Stimulated activated memory B cell treated with anti-CD40 and anti-IgM and Interleukin-4, amounts not matched to agents 10 μg/mL and 1 μg/mL and 100 μg/mL, for 72 hours (primary cell): ENCODE measurements around the gene ANKRD39.
"Not testable (repeated sequence)": the region's sequence is repeated elsewhere in the genome, so short reads cannot be mapped to it uniquely, and the experiment has no call there.

Experiments used
- ATAC-seq: fragments of 150-1000 bp; cut with Tn5 transposase; 2 replicates; pipeline ENCODE4 v1.10.0; 2021
- H3K27ac Mint-ChIP-seq: one replicate; pipeline ENCODE4 v1.8.0; 2022; ENCODE audit warnings: mild to moderate bottlenecking, mixed read lengths
- H3K27me3 Mint-ChIP-seq: one replicate; pipeline ENCODE4 v1.8.0; 2022; ENCODE audit warnings: mixed read lengths
- H3K36me3 Mint-ChIP-seq: one replicate; pipeline ENCODE4 v1.8.0; 2022; ENCODE audit warnings: mixed read lengths
- H3K4me1 Mint-ChIP-seq: one replicate; pipeline ENCODE4 v1.8.0; 2022; ENCODE audit warnings: mixed read lengths
- H3K4me3 Mint-ChIP-seq: one replicate; pipeline ENCODE4 v1.8.0; 2022; ENCODE audit warnings: mild to moderate bottlenecking, moderate library complexity, mixed read lengths
- H3K9me3 Mint-ChIP-seq: one replicate; pipeline ENCODE4 v1.8.0; 2022; ENCODE audit warnings: mixed read lengths

The ANKRD39 gene

DNA sequence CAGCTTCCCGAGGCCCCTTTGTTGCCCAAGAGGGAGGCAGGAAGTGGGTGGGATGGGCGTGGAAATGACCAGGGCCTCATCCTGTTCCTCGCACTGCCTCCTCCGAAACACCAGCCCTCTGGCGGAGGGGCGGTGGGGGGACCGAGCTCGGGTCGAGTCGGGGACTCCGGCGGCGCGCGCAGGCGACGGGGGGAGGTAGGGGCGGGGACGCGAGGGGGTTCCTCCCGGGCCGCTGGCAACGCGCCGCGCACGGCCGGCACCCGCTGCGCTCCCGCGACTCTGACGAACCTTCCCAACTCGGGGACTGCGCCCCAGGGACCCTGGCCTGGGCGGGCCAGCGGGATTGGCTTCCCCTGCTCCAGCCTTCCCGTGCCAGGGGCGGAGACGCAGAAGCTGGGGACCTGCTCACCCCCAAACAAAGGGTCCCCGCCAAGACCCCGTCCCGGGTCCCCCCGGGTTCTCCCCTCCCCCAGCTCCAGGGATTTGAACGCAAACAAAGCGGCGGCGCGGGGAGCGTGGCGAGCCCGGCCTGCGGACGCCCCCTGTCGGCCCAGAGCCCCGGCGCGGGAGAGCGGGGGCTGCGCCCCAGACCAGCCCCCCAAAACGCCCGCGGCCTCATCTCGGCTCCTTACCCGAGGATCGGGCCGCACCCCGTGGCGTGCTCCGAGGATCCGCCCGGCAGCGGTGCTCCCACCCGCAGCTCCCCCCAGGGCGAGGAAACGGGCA, 10.9 kb upstream of the ANKRD39 start:
- peaks cover 43% of the 10 kb centered on the region for H3K4me1 Mint-ChIP-seq
- H3K36me3 Mint-ChIP-seq: peaks cover 30% of the 10 kb centered on the region
- H3K27me3 Mint-ChIP-seq: peaks cover 26% of the 10 kb centered on the region
- H3K27ac Mint-ChIP-seq: peak overlapping the region; percentile 48
- H3K9me3 Mint-ChIP-seq: no peaks in the 10 kb centered on the region
- ATAC-seq: peak; percentile 52
- H3K4me3 Mint-ChIP-seq: peak overlapping the region; percentile 79

DNA sequence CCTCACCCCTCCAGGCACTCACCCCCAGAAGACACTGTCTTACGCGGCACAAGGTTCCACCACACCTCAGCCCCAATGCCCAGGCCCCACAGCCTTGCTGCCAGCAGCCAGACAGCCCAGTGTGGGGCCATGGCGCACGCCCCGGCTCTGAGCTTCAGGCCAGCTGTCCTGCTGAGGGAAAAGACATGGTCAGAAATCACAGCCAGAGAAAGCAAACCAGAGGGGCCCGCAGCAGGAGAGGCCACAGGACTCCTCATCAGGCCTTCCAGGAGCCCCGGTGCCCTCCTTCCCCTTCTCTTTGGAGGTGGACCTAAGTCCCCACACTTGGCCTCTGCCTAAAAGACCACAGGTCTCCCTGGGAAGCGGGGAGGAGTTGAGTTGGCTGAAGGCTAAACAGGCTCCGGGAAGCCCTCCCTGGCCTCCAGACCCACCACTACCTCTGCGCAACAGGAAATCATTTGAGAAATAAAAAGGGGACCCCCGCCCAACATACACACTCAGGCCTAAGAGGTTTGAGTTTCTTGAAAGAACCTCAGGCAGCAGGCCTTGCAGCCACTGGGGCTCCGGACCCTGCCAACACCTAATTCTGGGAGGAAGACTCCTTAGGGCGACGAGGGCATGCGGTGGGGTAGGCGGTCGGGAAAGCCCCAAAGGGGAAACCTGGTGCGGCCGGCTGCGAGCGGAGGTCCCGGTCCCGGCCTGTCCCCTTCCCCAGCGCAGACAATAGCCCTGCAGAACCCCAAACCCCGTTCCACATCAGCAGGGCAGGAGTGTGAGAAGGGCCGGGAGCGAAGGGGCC, 10.1 kb upstream of the ANKRD39 start:
- Mint-ChIP-seq H3K4me1 (peaks cover 35% of the 10 kb centered on the region), H3K9me3 (no peaks in the 10 kb centered on the region), H3K36me3 (peaks cover 37% of the 10 kb centered on the region), H3K4me3 (peak overlapping the region; percentile 79), H3K27me3 (peaks cover 26% of the 10 kb centered on the region), H3K27ac (peak overlapping the region; percentile 48)
- no peak for ATAC-seq

DNA sequence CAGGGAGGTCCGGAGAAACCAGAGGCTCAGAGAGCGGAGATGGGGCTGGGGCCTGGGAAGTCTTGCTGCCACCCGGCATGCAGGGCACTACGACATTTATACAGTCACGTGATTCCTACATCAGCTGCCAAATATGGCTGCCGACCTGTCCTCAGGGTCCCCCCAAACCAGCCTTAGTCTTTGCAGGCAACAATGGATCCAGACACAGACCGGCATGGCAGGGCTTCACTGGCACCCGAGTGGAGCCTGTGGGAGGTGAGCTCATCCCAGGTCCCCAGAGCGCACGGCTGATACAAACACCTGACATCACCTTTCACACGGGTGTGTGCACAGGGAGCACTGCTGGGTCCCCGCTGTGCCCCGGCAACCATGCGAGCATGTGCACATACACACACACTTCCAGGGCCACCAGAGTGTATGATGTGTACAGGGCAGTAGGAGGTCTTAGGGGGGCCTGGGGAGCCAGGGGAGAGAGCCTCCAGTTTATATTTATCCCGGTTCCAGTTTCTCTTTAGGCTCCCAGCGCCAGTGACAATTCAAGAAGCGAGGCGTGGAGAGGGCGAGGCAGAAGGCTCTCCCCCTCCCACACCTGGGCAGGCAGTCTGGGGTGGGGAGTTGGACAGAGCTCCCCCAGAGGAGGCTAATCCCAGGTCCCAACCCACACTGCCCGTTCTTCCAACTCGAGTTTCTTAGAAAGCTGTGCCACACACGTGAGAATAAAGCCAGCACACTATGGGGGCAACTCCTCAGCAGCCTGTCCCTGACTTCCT, 9.4 kb upstream of the ANKRD39 start:
- no peak for ATAC-seq
- Mint-ChIP-seq H3K27ac (peak overlapping the region; percentile 48), H3K9me3 (no peaks in the 10 kb centered on the region), H3K4me1 (peaks cover 32% of the 10 kb centered on the region), H3K36me3 (peaks cover 42% of the 10 kb centered on the region), H3K4me3 (peak overlapping the region; percentile 79), H3K27me3 (peaks cover 26% of the 10 kb centered on the region)

DNA sequence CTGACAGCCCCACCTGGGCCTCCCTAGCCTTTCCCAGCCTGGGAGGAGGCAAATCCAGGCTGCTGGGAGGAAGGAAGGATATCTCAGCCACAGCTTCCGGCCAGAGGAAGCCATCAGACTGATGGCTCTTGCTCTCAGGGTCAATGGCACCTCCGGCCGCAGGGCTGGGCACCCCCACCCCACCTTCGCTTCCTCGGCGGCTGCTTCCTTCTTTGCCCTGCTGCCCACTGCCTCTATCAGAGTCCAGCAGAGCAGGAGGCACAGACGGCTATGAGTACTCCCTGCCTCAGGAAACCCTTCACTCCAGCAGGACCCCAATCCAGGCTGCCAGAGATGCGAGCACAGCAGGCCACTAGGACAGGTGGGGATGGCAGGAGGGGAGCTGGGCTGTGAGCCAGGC, 8.8 kb upstream of the ANKRD39 start:
- peak overlapping the region; percentile 38 for H3K4me3 Mint-ChIP-seq
- no peaks in the 10 kb centered on the region for H3K9me3 Mint-ChIP-seq
- H3K36me3 Mint-ChIP-seq: peaks cover 48% of the 10 kb centered on the region
- ATAC-seq: no peak
- H3K4me1 Mint-ChIP-seq: peaks cover 32% of the 10 kb centered on the region
- peaks cover 26% of the 10 kb centered on the region for H3K27me3 Mint-ChIP-seq
- no peak overlapping the region for H3K27ac Mint-ChIP-seq

DNA sequence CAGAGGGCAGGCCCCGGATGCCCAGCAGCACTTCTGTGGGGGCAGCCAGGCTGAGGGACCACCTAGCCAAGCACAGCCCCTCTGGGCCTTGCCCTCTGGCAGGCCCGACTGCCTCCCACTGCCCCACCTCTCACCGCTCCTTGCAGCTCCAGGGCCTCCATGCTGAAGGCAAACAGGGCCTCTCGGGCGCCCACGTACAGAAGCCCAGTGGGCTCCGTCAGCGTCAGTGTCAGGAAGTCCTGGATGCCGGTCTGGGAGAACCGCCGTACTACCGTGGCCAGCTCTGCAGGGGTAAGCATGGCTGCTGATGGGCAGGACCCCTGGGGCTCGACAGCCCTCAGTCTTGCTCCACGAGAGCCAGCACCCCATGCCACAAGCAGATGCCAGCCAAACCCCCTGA, 8.3 kb upstream of the ANKRD39 start:
- H3K4me1 Mint-ChIP-seq: peaks cover 30% of the 10 kb centered on the region
- no peak overlapping the region for H3K4me3 Mint-ChIP-seq
- no peak overlapping the region for H3K27ac Mint-ChIP-seq
- peaks cover 52% of the 10 kb centered on the region for H3K36me3 Mint-ChIP-seq
- H3K9me3 Mint-ChIP-seq: no peaks in the 10 kb centered on the region
- no peak for ATAC-seq
- H3K27me3 Mint-ChIP-seq: peaks cover 26% of the 10 kb centered on the region

DNA sequence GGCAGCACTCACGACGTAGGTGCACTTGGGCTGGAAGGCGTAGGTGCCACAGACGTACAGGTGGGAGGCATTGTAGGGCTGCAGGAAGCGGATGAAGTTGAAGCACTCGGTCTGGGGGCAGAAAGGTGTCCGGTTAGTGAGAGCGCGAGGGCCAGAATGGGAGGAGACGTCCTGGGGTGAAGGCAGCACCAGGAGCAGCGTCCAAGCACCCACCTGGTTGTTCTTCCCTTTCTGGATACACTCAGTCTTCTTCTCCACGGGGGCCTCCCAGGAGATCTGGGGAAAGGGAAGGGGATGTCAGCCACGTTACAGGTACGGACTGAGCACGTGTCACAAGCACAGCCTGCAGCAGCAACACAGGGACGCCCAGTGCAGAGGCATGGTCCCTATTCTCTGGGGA, 7.8 kb upstream of the ANKRD39 start:
- Mint-ChIP-seq H3K27me3 (peaks cover 21% of the 10 kb centered on the region), H3K27ac (no peak overlapping the region), H3K4me3 (no peak overlapping the region), H3K4me1 (peaks cover 25% of the 10 kb centered on the region), H3K36me3 (peaks cover 55% of the 10 kb centered on the region), H3K9me3 (no peaks in the 10 kb centered on the region)
- no peak for ATAC-seq

DNA sequence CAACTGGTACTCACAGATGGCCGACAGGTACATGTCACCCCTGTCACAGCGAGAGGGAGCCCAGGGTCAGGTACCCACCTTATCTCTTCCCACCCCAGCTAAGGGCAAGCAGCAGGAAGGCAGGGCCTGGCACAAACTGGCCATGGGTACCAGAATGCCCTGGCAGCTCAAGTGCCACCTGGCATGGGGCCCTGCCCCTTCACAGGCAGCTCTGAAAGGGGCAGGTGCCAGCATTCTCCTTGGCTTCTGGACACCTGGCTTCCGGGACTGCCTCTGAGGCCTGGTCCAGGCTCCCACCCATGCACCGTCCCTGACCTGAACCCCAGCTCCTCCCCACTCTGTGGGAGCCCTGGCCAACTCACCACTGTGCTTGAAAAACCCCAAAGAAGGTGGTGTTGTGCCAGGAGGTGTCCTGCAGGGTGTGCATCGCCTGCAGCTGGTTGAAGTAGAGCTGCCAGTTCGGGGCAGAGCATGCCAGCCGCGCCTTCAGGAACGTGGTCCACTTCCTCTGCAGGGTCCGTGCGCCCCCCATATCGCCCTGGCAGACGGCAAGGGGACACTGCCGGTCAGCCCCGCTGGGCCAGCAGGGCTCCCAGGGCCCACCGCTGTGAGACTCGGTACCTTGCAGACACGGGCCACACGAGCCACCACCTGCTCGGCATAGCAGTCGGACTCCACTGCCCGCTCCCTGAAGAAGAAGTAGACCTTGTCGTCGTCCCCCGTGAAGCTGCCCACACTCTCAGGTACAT, 6.7 kb upstream of the ANKRD39 start:
- Mint-ChIP-seq H3K27me3 (peaks cover 17% of the 10 kb centered on the region), H3K4me1 (peaks cover 21% of the 10 kb centered on the region), H3K36me3 (peaks cover 62% of the 10 kb centered on the region), H3K4me3 (no peak overlapping the region), H3K27ac (no peak overlapping the region), H3K9me3 (no peaks in the 10 kb centered on the region)
- no peak for ATAC-seq

DNA sequence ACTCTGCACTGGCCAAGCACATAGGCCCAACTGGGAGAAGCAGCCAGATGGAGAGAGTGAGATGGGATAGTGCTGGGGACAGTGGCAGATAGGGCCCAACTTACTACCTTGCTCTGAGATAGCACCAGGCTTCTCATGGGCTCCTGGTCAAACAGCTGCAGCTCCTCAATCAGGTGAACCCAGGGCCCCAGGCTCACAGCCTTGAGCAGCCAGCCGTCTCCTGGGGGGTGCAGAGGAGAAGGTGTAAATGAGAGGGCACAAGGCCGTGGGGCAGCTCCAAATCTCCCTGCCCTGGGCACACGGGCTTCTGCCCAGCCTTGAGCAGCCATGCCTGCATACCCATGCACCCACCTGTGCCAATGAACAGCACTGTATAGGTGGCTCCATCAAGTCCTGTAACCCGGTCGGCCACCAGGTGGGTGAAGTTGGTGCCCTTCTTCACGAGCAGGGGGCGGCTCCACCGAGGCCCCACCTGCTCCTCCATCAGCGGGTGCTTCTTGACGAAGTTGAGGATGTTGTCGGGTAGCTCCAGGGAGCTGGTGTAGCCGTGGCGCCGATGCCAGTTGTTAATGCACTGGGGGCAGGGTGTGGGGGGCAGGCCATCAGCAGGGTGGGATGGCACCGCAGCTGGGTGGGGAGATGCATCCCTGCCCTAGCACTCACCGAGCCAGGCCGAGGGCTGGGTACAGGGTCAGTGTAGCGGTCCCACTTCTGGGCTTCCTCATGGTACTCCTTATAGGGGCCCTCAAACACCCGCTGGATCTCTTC, 5.9 kb upstream of the ANKRD39 start:
- no peak overlapping the region for H3K4me3 Mint-ChIP-seq

DNA sequence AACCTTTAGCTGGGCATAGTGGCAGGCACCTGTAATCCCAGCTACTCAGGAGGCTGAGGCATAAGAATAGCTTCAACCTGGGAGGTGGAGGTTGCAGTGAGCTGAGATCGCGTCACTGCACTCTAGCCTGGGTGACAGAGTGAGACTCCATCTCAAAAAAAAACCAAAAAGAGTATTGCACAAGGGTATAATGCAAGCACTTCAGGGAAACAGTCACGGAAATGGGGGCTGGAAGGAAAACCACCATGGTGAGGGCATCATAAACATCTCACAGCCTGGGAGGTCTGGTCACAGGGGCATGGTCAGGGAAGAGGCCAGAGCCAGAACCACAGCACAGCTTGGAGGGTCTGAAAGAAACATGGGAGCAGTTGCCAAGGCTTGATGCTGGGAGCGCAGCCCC, 5.2 kb upstream of the ANKRD39 start:
- H3K4me3 Mint-ChIP-seq, H3K9me3 Mint-ChIP-seq, ATAC-seq, H3K27ac Mint-ChIP-seq: not testable (repeated sequence)
- Mint-ChIP-seq H3K4me1 (peaks cover 28% of the 10 kb centered on the region), H3K36me3 (peaks cover 62% of the 10 kb centered on the region), H3K27me3 (peaks cover 17% of the 10 kb centered on the region)

More for the DNA sequence above, 5.9 kb upstream of the ANKRD39 start:
- no peak overlapping the region for H3K27ac Mint-ChIP-seq
- peaks cover 17% of the 10 kb centered on the region for H3K27me3 Mint-ChIP-seq
- peaks cover 29% of the 10 kb centered on the region for H3K4me1 Mint-ChIP-seq
- ATAC-seq: no peak
- H3K36me3 Mint-ChIP-seq: peaks cover 62% of the 10 kb centered on the region
- no peaks in the 10 kb centered on the region for H3K9me3 Mint-ChIP-seq

DNA sequence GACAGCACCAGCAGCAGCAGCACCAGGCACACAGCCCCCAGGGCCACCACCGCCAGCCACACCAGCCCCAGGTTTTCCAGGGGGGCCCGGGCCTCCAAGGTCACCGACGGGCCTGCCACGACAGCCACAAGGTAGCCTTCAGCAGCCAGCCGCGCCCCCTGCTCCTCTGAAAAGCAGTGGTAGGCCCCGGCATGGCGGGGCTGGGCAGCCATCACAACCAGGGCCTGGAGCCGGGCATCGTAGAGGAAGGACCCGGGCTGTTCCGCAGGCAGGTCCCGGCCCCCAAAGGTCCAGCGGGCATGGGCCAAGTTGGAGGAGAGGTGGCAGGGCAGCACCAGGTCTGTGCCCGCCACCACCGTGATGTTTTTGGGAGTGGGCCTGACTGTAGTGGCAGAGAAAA, 3.3 kb upstream of the ANKRD39 start:
- peaks cover 47% of the 10 kb centered on the region for H3K36me3 Mint-ChIP-seq
- H3K4me3 Mint-ChIP-seq: no peak overlapping the region
- H3K27me3 Mint-ChIP-seq: no peaks in the 10 kb centered on the region
- no peak for ATAC-seq
- no peaks in the 10 kb centered on the region for H3K9me3 Mint-ChIP-seq
- peaks cover 25% of the 10 kb centered on the region for H3K4me1 Mint-ChIP-seq
- no peak overlapping the region for H3K27ac Mint-ChIP-seq

DNA sequence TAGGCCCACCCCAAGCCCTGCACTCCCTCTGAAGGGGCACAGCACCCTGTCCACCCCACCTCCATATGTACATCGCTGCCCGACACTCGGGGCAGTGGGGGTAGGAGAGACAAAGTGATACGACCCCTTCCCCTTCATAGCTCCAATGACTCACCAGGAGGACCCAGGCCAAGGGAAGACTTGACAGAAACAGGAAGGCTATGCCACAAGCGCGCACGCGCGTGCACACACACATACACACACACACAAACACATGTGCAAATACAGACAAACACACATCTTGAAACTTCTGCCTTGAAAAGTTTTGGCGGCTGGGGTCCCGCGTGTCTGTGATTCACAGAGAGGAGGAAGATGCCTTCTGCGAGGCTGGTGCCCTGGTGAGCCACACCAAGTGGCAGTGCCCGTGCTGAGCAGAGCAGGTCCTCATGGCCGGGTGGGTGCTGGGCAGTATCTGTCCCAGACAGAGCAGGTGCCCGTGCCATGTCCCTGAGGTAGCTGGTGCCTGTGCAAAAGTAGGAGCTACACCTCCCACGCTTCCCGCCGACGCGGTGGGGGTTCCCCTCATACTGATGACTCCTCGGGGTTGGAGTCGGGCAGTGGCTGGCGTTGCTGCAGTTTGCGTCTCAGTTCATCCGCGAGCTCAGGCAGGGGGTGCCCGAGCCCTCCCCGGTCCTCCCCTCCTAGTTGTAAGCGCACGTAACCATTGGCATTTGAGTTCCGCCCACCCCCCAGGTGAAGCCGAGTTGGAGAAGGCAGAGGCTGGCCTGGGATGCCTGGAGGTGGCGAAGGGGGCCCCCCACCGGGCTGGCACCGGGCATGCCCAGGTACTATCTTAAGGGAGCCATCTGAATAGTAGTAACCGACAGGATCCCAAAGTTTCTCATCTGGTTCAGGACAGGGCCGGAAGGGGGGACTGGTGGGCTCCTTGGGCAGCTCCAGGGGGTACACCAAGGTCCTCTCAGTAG, 2.5 kb upstream of the ANKRD39 start:
- no peak for ATAC-seq
- Mint-ChIP-seq H3K4me1 (peaks cover 25% of the 10 kb centered on the region), H3K27ac (no peak overlapping the region), H3K36me3 (peaks cover 41% of the 10 kb centered on the region), H3K4me3 (no peak overlapping the region), H3K27me3 (no peaks in the 10 kb centered on the region), H3K9me3 (no peaks in the 10 kb centered on the region)

DNA sequence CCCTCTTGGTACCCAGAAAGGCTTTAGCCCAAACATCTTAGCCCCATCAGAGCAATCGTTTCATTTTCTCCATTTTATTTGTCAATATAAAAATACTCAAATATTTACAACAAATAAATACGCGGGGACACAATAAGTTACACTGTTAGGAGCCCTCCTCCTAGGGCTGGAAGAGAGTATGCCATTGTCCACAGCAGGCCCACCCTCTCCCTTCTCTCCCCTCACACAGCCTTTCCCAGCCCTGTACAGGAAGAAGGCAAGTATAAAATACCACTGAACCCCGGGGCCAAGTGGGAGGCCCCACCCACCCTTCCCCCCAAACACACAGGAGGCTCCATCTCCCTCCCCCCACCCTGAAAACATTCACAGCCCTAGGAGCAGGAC, 1.9 kb upstream of the ANKRD39 start:
- Mint-ChIP-seq H3K27me3 (no peaks in the 10 kb centered on the region), H3K27ac (no peak overlapping the region), H3K36me3 (peaks cover 37% of the 10 kb centered on the region), H3K4me3 (no peak overlapping the region), H3K4me1 (peaks cover 32% of the 10 kb centered on the region), H3K9me3 (no peaks in the 10 kb centered on the region)
- no peak for ATAC-seq

DNA sequence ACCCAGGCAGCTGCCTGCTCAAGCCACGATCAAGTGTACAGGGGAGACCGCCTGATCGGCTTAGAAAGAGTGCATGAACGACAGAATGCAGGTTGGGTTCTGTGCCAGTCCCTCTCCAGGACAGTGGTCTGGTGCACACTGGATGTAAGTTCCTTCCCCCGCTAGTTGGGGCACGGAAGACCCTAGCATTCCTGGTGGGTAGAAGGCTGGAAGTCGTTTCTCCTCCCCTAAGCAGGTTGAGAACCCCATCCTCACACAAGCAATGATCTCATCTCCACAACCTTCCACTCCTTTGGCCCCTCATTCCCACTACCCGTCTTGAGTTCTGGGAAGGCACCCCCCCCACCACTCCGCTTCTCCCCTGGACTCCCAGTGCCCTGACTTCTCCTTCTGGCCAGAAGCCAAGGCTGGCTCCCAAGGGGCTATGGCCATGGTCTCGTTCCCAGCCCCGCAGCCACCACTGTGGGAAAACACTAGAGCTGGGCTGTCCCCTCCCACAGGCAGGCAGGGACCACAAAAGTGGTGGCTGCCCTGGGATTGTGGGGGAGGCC, 1.4 kb upstream of the ANKRD39 start:
- Mint-ChIP-seq H3K27ac (peak overlapping the region; percentile 88), H3K4me1 (peaks cover 32% of the 10 kb centered on the region), H3K27me3 (no peaks in the 10 kb centered on the region), H3K36me3 (peaks cover 32% of the 10 kb centered on the region), H3K4me3 (peak overlapping the region; percentile 90), H3K9me3 (no peaks in the 10 kb centered on the region)
- no peak for ATAC-seq
